GM18873 (cell line): Measurements from ENCODE around the gene POLR2E.
A peak's percentile ranks its signal among the peaks of the same experiment; 100 is the strongest.

Experiments used
- ATAC-seq: cut with Tn5 transposase; IDR thresholded peaks from one replicate; pipeline ENCODE4 v1.9.1; 2021; ENCODE audit warnings: mild to moderate bottlenecking, moderate library complexity, moderate number of reproducible peaks; ENCODE audit not compliant: unreplicated experiment, low FRiP score

Gene POLR2E

GRCh38 chr19:1054102-1055027 lies 40.8 kb downstream of the POLR2E start:
- no peak for ATAC-seq

- no peak for ATAC-seq
These were observed 41.7 kb downstream of the POLR2E start for GRCh38 chr19:1053176-1054101.

GRCh38 chr19:1052349-1052975 lies 42.7 kb downstream of the POLR2E start:
- ATAC-seq: no peak

- ATAC-seq: no peak
These were observed 43.4 kb downstream of the POLR2E start for GRCh38 chr19:1051791-1052190.

- no peak for ATAC-seq
These were observed 44.0 kb downstream of the POLR2E start for GRCh38 chr19:1050989-1051788.

GRCh38 chr19:1049800-1050199 lies 45.4 kb downstream of the POLR2E start:
- no peak for ATAC-seq

GRCh38 chr19:1049106-1049505 lies 46.1 kb downstream of the POLR2E start:
- ATAC-seq: no peak

GRCh38 chr19:1047696-1048147 lies 47.5 kb downstream of the POLR2E start:
- ATAC-seq: no peak

- ATAC-seq: no peak
These were observed 48.1 kb downstream of the POLR2E start for GRCh38 chr19:1046836-1047695.

GRCh38 chr19:1046117-1046626 lies 49.0 kb downstream of the POLR2E start:
- ATAC-seq: no peak

- no peak for ATAC-seq
These were observed 50.0 kb downstream of the POLR2E start for GRCh38 chr19:1045247-1045603.

GRCh38 chr19:1042689-1043511 lies 52.3 kb downstream of the POLR2E start:
- no peak for ATAC-seq

GRCh38 chr19:1041835-1042685 lies 53.1 kb downstream of the POLR2E start:
- ATAC-seq: no peak

GRCh38 chr19:1041272-1041834 lies 53.8 kb downstream of the POLR2E start:
- no peak for ATAC-seq

- ATAC-seq: peak; percentile 33
These were observed 54.5 kb downstream of the POLR2E start for GRCh38 chr19:1040476-1041271.
